HG03097 (cell line): ENCODE measurements around the gene ENDOD1.

Experiments used
- ATAC-seq: cut with Tn5 transposase; IDR thresholded peaks from one replicate; pipeline ENCODE4 v1.9.1; 2021; ENCODE audit not compliant: unreplicated experiment, low FRiP score

Gene ENDOD1

DNA sequence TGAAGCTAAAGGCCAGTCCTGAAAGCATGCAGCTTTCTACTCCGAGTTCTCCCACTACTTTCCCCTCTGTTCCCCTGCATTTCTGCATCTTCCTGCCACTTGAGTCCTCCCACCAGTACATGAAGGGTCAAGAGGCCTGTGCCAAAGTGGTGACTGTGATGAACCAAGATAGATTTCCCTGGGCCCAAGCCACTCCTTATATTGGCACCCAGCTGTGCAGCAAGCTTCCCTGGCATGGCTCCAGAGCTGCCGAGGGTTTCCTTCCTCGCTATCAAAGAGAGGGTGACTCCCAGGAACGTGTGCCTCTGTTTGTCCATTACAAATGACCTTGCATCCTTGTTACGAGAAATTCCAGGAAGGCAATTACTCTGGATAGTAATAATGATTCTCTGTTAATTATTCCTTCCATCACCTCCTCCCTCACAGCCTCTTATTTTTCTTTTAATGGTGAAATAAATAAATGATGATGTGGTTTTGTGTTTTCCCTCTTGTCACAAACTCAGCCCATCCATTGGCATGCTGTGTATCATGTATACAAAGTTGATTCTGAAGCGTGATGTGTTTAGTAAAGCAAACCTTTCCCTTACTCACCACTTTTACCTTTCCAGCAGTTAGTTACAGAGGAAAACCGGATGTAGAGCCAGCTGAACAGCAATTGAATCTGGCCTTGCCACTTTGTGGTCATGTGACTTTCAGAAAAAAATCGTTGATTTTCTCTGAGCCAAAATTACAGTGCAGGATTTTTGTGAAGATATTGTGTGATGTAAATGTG lies 14.7 kb upstream of the ENDOD1 start:
- ATAC-seq, result no peak

GRCh38 chr11:95076416-95076815 lies 13.2 kb upstream of the ENDOD1 start:
- peak; percentile 46 for ATAC-seq

DNA sequence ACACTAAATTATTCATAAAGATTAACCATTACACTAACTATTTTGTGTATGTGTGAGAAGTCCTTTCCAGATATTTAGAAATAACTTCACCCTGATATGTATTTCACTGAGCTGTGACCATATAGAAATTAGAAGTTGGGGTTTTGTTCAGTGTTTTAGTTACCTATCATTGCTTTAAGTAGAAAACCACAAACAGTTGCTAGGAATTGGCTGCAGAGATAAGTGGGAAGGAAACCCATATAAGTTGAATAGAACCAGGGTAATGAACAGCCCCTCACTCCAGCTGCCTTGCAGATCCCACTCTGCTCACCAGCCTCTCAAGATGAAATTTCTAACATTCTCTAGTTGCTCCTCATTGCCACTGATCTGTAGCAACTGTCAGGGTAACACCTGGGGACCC lies 12.7 kb upstream of the ENDOD1 start:
- ATAC-seq, result no peak

DNA sequence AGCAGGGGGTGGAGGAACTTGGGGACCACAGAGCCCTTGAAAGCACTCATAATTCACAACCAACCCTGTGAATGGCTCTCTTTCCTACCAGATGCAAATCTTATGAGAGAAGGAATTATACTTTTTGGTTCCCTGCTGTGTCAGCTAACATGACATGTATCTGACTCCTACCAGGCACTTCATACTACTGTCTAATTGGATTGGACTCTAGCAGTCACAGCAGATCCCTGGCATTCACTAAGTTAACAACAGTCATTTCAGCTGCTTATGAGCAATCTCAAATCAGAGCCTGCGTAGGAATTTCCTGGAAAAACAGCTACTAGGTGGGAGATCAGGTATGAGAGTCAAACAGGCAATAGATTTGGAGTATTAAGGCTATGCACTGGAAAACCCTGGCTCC lies 11.1 kb upstream of the ENDOD1 start:
- no peak for ATAC-seq

DNA sequence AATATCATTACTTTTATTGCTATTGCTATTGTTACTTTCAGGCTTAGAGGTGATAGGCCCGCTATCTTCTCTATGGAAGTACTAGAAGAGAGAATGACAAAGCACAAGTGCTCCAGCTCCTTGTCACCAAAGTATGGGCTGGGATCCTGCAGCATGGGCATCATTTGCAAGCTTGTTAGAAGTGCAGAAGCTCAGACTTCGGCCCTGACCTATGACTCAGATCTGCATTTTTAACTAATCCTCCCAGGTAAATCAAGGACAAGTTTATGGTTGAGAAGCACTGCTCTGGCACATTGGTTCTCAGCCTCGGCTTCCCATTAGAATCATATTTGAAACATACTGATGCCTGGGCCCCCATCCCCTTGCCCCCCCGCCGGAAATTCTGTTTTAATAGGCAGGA lies 8.6 kb upstream of the ENDOD1 start:
- ATAC-seq, result no peak

GRCh38 chr11:95081412-95081811 lies 8.2 kb upstream of the ENDOD1 start:
- ATAC-seq, result no peak

GRCh38 chr11:95082576-95083001 lies 7.1 kb upstream of the ENDOD1 start:
- ATAC-seq, result no peak

DNA sequence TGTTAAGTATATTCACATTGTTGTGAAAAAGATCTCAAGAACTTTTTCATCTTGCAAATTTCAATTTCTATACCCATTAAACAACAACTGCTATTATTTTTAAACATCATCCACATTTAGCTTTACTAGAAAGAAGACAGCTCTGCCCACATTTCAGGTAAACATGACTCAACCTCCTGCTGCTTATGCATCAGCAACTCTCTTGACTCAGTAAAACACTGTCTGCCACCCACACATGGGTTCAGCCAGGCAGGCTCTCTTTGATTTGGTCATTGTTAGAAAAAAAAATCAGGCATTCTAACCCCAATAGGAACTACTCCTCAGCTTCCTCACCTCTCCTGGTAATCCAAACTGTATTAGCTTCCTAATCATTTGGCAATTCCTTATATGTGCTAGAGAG lies 5.1 kb upstream of the ENDOD1 start:
- ATAC-seq, result no peak

- ATAC-seq, result peak; percentile 24
Measured at GRCh38 chr11:95085117-95085816, 4.4 kb upstream of the ENDOD1 start.

GRCh38 chr11:95086151-95086550 lies 3.5 kb upstream of the ENDOD1 start:
- no peak for ATAC-seq

GRCh38 chr11:95086836-95087570 lies 2.6 kb upstream of the ENDOD1 start:
- no peak for ATAC-seq

GRCh38 chr11:95088946-95089619 lies 563 bp upstream of the ENDOD1 start:
- ATAC-seq, result peak; percentile 41

GRCh38 chr11:95091663-95092180 lies 2.1 kb downstream of the ENDOD1 start:
- ATAC-seq, result no peak

DNA sequence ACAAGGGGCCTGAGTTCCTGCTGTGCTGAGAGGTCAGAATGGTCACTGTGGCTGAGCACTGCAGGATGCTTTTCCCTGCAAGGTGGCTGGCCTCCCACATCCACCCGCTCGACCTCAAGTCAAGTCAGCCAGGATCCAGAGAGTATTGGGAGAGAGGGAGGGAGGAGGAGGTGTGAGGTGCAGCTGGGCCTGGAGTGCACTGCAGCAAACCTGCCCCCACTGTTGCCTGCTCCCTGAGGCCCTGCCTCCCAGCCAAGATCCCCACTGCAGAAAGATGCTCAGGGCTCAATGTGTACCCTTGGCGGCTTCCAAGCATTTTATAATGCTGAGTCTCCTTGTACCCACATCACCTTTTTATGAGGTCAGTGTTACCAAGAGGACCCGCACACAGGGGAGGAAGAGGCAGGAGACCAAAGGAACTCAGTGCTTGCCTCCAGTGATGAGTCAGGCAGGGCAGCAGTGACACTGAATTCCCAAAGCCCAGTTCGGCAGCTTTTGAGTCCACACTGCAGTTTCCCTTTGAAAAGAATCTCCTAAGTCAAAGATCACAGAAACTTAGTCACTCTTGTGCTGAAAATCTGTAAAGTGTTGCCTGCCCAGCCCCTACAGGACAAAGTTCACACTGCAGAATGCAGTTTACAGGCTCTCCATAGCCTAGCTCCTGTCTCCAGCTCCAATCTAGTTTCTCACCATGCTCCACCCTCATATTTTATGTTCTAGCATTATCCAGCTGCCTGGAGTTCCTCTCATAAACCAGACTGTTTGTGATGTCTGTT lies 3.1 kb downstream of the ENDOD1 start:
- ATAC-seq, result no peak

- no peak for ATAC-seq
Measured at GRCh38 chr11:95093548-95093947, 3.9 kb downstream of the ENDOD1 start.

DNA sequence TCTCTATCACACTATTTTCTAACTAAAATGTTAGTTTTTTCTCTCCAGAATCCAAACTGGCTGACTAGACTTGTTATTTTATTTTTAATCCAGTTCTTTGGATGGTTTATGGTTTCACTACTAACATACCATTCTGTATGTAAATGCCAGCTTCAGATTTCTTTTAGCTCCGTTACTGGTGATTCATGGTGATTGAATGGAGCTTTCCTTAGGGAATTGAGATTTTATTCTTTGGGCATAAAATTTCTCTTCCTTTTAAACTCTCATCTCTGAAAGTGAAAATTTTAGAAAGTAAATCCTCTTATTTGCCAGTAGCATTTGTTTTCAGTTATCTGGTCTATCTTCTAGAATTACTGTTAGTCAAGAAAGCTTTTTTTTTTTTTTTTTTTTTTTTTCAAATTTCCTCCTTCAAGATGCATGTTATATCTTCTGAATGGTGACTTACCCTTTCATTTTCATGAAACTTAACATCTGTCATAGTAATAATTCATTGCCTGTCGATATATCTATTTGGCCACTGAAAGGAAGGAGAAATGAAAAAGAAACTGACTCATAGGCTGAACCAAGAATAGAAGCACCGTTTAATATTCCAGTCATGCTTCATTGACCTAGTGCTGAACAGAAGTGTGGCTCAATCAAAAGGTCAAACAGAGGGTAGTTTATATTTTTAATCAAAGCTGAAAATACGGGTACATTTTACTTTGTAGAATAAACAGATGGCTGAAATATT lies 6.4 kb downstream of the ENDOD1 start:
- peak; percentile 76 for ATAC-seq

GRCh38 chr11:95097209-95097608 lies 7.6 kb downstream of the ENDOD1 start:
- no peak for ATAC-seq

DNA sequence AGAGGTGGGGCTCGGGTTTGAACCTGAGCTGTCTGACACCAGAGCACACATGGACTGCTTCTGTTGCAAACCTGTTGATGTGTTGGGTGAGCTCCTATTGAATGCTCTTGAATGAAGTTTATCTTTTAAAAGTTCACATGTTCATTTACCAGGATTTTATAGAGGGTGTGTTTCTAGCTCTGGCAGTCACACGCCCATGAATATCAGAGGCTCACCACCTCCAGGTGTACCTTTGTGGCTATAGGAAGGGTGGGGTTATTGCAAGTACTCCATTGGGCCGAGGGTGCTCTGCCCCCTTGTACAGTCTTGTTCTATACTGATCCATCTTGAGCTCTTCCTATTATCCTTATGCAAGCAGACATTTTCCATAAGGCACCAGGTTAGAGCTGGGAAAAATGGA lies 9.2 kb downstream of the ENDOD1 start:
- no peak for ATAC-seq

GRCh38 chr11:95100191-95100648 lies 10.6 kb downstream of the ENDOD1 start:
- no peak for ATAC-seq
